Endothelial cell (in vitro differentiated cells): ENCODE measurements around the gene RBM33. TPM values are rescaled to one million over a fixed set of nuclear protein-coding genes. Genes with fewer than 3 reads are reported as not detected.

Experiments
- DNase-seq: peaks from one replicate; pipeline ENCODE4 v3.0.0; 2021; ENCODE audit warnings: low spot score
- H3K27ac Mint-ChIP-seq: one replicate; pipeline ENCODE4 v1.8.0; 2021; ENCODE audit warnings: mixed read lengths, inconsistent platforms; ENCODE audit not compliant: unreplicated experiment
- H3K27me3 Mint-ChIP-seq: one replicate; pipeline ENCODE4 v1.8.0; 2021; ENCODE audit warnings: mild to moderate bottlenecking, moderate library complexity, mixed read lengths, inconsistent platforms; ENCODE audit not compliant: unreplicated experiment
- H3K36me3 Mint-ChIP-seq: one replicate; pipeline ENCODE4 v1.8.0; 2021; ENCODE audit warnings: mild to moderate bottlenecking, low read depth, mixed read lengths, inconsistent platforms; ENCODE audit not compliant: unreplicated experiment
- H3K4me1 Mint-ChIP-seq: one replicate; pipeline ENCODE4 v1.8.0; 2021; ENCODE audit warnings: mild to moderate bottlenecking, mixed read lengths, inconsistent platforms; ENCODE audit not compliant: unreplicated experiment
- H3K4me3 Mint-ChIP-seq: one replicate; pipeline ENCODE4 v1.8.0; 2021; ENCODE audit warnings: mild to moderate bottlenecking, mixed read lengths, inconsistent platforms; ENCODE audit not compliant: unreplicated experiment
- H3K9me3 Mint-ChIP-seq: one replicate; pipeline ENCODE4 v1.8.0; 2021; ENCODE audit warnings: mixed read lengths, inconsistent platforms; ENCODE audit not compliant: unreplicated experiment
- total RNA-seq: library from RNA; stranded (reverse); fragmentation: NEBNext Ultra II Directional; extraction: Animal tissue kit (Norgen Biotek cat#: 25700); gene quantifications from one replicate; pipeline ENCODE4 v1.2.1, GENCODE V29; 2021; ENCODE audit not compliant: unreplicated experiment
- TF ChIP-seq, protein P1 (sequence below): fragments of 200-600 bp; sonication (generic); IDR thresholded peaks from one replicate; pipeline ENCODE4 v1.5.0; 2021; ENCODE audit warnings: antibody characterized with exemption; ENCODE audit not compliant: unreplicated experiment

The RBM33 gene
- total RNA-seq, 1 donor from 2014 or later = 65.3 TPM

DNA sequence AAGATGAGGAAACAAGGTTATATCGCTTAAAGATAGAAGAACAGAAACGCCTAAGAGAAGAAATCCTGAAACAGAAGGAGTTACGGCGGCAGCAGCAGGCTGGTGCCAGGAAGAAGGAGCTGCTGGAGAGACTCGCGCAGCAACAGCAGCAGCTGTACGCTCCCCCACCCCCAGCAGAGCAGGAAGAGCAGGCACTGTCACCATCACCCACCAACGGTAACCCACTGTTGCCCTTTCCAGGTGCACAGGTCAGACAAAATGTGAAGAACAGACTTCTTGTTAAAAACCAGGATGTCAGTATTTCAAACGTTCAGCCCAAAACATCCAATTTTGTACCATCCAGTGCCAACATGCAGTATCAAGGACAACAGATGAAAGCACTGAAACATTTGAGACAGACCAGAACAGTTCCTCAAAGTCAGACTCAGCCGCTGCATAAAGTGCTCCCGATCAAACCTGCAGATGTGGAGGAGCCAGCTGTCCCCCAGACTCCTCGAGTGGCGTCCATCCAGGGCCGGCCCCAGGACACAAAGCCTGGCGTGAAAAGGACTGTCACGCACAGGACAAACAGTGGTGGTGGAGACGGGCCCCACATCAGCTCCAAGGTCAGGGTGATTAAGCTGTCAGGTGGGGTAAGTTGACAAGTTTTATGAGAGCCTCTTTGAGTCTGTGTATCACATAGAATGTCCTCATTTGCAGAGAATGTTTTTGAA lies 100.7 kb downstream of the RBM33 start:
- Mint-ChIP-seq H3K4me3 (no peak overlapping the region), H3K9me3 (no peaks in the 10 kb centered on the region), H3K27me3 (no peaks in the 10 kb centered on the region), H3K27ac (peak overlapping the region; percentile 11), H3K4me1 (peaks cover 23% of the 10 kb centered on the region), H3K36me3 (peaks cover 13% of the 10 kb centered on the region)
- DNase-seq = no peak
- TF ChIP-seq, protein P1, sequence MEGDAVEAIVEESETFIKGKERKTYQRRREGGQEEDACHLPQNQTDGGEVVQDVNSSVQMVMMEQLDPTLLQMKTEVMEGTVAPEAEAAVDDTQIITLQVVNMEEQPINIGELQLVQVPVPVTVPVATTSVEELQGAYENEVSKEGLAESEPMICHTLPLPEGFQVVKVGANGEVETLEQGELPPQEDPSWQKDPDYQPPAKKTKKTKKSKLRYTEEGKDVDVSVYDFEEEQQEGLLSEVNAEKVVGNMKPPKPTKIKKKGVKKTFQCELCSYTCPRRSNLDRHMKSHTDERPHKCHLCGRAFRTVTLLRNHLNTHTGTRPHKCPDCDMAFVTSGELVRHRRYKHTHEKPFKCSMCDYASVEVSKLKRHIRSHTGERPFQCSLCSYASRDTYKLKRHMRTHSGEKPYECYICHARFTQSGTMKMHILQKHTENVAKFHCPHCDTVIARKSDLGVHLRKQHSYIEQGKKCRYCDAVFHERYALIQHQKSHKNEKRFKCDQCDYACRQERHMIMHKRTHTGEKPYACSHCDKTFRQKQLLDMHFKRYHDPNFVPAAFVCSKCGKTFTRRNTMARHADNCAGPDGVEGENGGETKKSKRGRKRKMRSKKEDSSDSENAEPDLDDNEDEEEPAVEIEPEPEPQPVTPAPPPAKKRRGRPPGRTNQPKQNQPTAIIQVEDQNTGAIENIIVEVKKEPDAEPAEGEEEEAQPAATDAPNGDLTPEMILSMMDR = no peak

DNA sequence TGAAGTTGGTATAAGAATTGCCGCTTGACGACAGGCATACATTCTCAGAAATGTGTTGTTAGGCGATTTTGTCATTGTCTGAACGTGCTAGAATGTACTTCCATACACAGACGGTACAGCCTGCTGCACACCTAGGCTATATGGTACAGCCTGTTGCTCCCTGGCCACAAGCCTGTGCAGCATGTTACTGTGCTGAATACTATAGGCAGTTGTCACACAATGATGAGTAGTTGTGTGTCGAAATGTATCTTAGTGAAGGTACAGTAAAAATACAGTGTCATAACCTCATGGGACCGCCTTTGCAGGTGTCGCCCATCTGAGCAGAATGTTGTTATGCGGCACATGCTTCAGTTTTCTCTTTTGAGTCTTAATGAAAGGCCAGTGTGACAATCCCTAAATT lies 101.3 kb downstream of the RBM33 start:
- peaks cover 13% of the 10 kb centered on the region for H3K36me3 Mint-ChIP-seq
- peaks cover 27% of the 10 kb centered on the region for H3K4me1 Mint-ChIP-seq
- no peaks in the 10 kb centered on the region for H3K9me3 Mint-ChIP-seq
- no peaks in the 10 kb centered on the region for H3K27me3 Mint-ChIP-seq
- DNase-seq = no peak
- TF ChIP-seq, protein P1 = no peak
- no peak overlapping the region for H3K4me3 Mint-ChIP-seq
- H3K27ac Mint-ChIP-seq = no peak overlapping the region

DNA sequence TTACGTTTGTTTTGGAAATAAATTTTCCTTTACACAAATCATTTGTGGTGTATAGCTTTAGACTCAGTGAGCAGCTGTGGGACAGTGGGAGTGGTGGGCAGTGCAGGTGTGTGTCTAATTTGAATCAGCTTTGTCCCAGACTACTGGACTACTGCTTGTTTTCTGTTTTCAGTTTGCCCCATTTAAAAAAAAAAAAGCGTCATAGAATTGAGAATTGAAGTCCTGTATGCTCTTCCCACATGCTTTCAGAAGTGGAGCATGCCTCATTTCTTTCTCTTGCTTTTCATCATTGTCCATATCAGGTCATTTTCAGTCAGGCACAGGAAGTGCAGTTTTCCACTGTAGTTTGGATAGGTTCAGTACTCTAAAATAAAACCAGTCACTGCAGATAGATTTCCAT lies 101.7 kb downstream of the RBM33 start:
- H3K27me3 Mint-ChIP-seq = no peaks in the 10 kb centered on the region
- peaks cover 28% of the 10 kb centered on the region for H3K4me1 Mint-ChIP-seq
- H3K4me3 Mint-ChIP-seq = no peak overlapping the region
- DNase-seq = no peak
- H3K36me3 Mint-ChIP-seq = peaks cover 13% of the 10 kb centered on the region
- no peaks in the 10 kb centered on the region for H3K9me3 Mint-ChIP-seq
- no peak overlapping the region for H3K27ac Mint-ChIP-seq
- TF ChIP-seq, protein P1 = no peak

DNA sequence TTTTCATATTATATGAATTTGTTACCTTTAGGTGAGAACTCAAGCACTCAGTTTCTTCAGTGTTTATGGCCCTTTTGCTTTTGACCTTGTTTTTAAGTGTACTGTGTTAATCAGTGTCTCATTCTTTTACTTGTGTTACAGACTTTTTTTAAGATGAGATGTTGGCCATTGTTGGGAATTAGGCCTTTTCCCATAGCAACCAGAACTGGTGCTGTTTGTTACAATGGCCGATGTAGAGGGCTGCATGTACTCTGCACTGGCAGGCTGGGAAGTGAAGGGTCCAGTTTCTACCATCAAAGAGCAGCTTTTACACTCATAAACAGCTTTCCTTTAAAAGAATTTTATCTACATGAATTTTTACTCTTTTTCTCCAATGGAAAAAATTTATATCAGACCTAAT lies 102.7 kb downstream of the RBM33 start:
- H3K9me3 Mint-ChIP-seq = no peaks in the 10 kb centered on the region
- H3K27me3 Mint-ChIP-seq = no peaks in the 10 kb centered on the region
- TF ChIP-seq, protein P1 = no peak
- peaks cover 38% of the 10 kb centered on the region for H3K4me1 Mint-ChIP-seq
- no peak overlapping the region for H3K27ac Mint-ChIP-seq
- H3K36me3 Mint-ChIP-seq = peaks cover 13% of the 10 kb centered on the region
- DNase-seq = no peak
- no peak overlapping the region for H3K4me3 Mint-ChIP-seq

DNA sequence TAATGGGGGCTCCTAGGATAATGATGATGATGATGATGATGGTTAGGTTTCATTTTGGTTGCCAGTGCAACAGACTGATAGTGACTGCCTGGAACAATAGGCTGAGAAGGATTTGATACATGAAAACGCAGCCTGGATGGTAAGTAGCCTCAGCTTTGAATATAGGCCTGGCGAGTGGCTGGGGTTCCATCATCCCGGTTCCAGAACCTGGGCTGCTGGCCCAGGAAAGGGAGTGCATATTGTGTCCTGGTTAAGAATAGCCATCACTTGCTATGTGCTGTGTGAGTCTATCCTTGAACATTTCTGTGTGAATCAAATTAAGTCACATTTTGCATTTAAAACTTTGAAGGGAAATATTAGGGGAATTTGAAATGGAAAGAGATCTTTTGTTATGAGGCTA lies 105.1 kb downstream of the RBM33 start:
- H3K4me3 Mint-ChIP-seq = no peak overlapping the region
- H3K4me1 Mint-ChIP-seq = peaks cover 48% of the 10 kb centered on the region
- no peak for DNase-seq
- peaks cover 7% of the 10 kb centered on the region for H3K36me3 Mint-ChIP-seq
- H3K9me3 Mint-ChIP-seq = no peaks in the 10 kb centered on the region
- peak overlapping the region; percentile 16 for H3K27ac Mint-ChIP-seq
- TF ChIP-seq, protein P1 = no peak
- peaks cover 2% of the 10 kb centered on the region for H3K27me3 Mint-ChIP-seq
